ENCODE data around the gene FFAR3.

Gene FFAR3

GRCh38 chr19:35347171-35347929 is 10.9 kb upstream of the FFAR3 start, which contains the start of gene FFAR1:
FFAR1 (plus strand) TSS chr19:35347902; CDS start chr19:35351552, 3,650 bp downstream.
- Histone ChIP-seq H2AFZ (ENCODE audit: low read length) (no peak within 1 kb of the TSS), H3K9me3 (ENCODE audit: low read length) (no peaks in the 10 kb centered on the region), H3K9me2 (ENCODE audit: low read depth, low read length) (no peaks in the 10 kb centered on the region), H3K4me2 (ENCODE audit: low read length) (no peak within 1 kb of the TSS; the same call in 1 of the 2 replicates), H3K4me1 (ENCODE audit: insufficient read depth, low read length, severe bottlenecking) (peaks cover 48% of the 10 kb centered on the region), H4K20me1 (ENCODE audit: insufficient read depth, low read length) (no peaks in the 10 kb centered on the region), H3K27ac (ENCODE audit: low read depth, low read length, poor library complexity, severe bottlenecking) (peak within 1 kb of the TSS; percentile 68), H3K27me3 (ENCODE audit: insufficient read depth, low read length) (no peaks in the 10 kb centered on the region), H3K79me2 (ENCODE audit: insufficient read depth, low read length) (no peaks in the 10 kb centered on the region), H3K36me3 (ENCODE audit: insufficient read depth, low read length) (peaks cover 41% of the 10 kb centered on the region), H3K9ac (ENCODE audit: low read length) (no peak within 1 kb of the TSS), H3F3A (ENCODE audit: insufficient read depth, low read length) (no peaks in the 10 kb centered on the region), H3K4me3 (ENCODE audit: low read depth, low read length, poor library complexity, severe bottlenecking) (no peak within 1 kb of the TSS)
- TF ChIP-seq EZH2 (IDR thresholded peaks at IDR 0.05; ENCODE audit: borderline replicate concordance, low read length) = no peak
- TF ChIP-seq, protein P1, sequence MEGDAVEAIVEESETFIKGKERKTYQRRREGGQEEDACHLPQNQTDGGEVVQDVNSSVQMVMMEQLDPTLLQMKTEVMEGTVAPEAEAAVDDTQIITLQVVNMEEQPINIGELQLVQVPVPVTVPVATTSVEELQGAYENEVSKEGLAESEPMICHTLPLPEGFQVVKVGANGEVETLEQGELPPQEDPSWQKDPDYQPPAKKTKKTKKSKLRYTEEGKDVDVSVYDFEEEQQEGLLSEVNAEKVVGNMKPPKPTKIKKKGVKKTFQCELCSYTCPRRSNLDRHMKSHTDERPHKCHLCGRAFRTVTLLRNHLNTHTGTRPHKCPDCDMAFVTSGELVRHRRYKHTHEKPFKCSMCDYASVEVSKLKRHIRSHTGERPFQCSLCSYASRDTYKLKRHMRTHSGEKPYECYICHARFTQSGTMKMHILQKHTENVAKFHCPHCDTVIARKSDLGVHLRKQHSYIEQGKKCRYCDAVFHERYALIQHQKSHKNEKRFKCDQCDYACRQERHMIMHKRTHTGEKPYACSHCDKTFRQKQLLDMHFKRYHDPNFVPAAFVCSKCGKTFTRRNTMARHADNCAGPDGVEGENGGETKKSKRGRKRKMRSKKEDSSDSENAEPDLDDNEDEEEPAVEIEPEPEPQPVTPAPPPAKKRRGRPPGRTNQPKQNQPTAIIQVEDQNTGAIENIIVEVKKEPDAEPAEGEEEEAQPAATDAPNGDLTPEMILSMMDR (IDR thresholded peaks at IDR 0.05; ENCODE audit: low read length) = no peak

- no peaks in the 10 kb centered on the region for H3K9me3 ChIP-seq (ENCODE audit: low read length)
- no peaks in the 10 kb centered on the region for H3F3A ChIP-seq (ENCODE audit: insufficient read depth, low read length)
- no peaks in the 10 kb centered on the region for H3K79me2 ChIP-seq (ENCODE audit: insufficient read depth, low read length)
- no peak for TF ChIP-seq EZH2 (IDR thresholded peaks at IDR 0.05; ENCODE audit: borderline replicate concordance, low read length)
- TF ChIP-seq, protein P1 (IDR thresholded peaks at IDR 0.05; ENCODE audit: low read length) = no peak
- no peaks in the 10 kb centered on the region for H3K9me2 ChIP-seq (ENCODE audit: low read depth, low read length)
- H3K4me3 ChIP-seq (ENCODE audit: low read depth, low read length, poor library complexity, severe bottlenecking) = no peak overlapping the region
- peak overlapping the region; percentile 1 for H3K27ac ChIP-seq (ENCODE audit: low read depth, low read length, poor library complexity, severe bottlenecking)
- no peak overlapping the region for H3K4me2 ChIP-seq (ENCODE audit: low read length)
- H3K9ac ChIP-seq (ENCODE audit: low read length) = no peak overlapping the region
- H2AFZ ChIP-seq (ENCODE audit: low read length) = no peak overlapping the region
- H4K20me1 ChIP-seq (ENCODE audit: insufficient read depth, low read length) = no peaks in the 10 kb centered on the region
- no peaks in the 10 kb centered on the region for H3K27me3 ChIP-seq (ENCODE audit: insufficient read depth, low read length)
- peaks cover 48% of the 10 kb centered on the region for H3K4me1 ChIP-seq (ENCODE audit: insufficient read depth, low read length, severe bottlenecking)
- peaks cover 38% of the 10 kb centered on the region for H3K36me3 ChIP-seq (ENCODE audit: insufficient read depth, low read length)
Observed at GRCh38 chr19:35347930-35348298, 10.3 kb upstream of the FFAR3 start.

GRCh38 chr19:35348911-35349611 is 9.2 kb upstream of the FFAR3 start:
- H3K27me3 ChIP-seq (ENCODE audit: insufficient read depth, low read length) = no peaks in the 10 kb centered on the region
- no peak overlapping the region for H3K9ac ChIP-seq (ENCODE audit: low read length)
- H3K4me1 ChIP-seq (ENCODE audit: insufficient read depth, low read length, severe bottlenecking) = peaks cover 44% of the 10 kb centered on the region
- peaks cover 27% of the 10 kb centered on the region for H3K36me3 ChIP-seq (ENCODE audit: insufficient read depth, low read length)
- H3K4me3 ChIP-seq (ENCODE audit: low read depth, low read length, poor library complexity, severe bottlenecking) = no peak overlapping the region
- no peaks in the 10 kb centered on the region for H4K20me1 ChIP-seq (ENCODE audit: insufficient read depth, low read length)
- H3K4me2 ChIP-seq (ENCODE audit: low read length) = no peak overlapping the region
- no peak overlapping the region for H3K27ac ChIP-seq (ENCODE audit: low read depth, low read length, poor library complexity, severe bottlenecking)
- no peaks in the 10 kb centered on the region for H3K9me3 ChIP-seq (ENCODE audit: low read length)
- H3K79me2 ChIP-seq (ENCODE audit: insufficient read depth, low read length) = no peaks in the 10 kb centered on the region
- no peaks in the 10 kb centered on the region for H3K9me2 ChIP-seq (ENCODE audit: low read depth, low read length)
- no peaks in the 10 kb centered on the region for H3F3A ChIP-seq (ENCODE audit: insufficient read depth, low read length)
- no peak overlapping the region for H2AFZ ChIP-seq (ENCODE audit: low read length)
- TF ChIP-seq, protein P1 (IDR thresholded peaks at IDR 0.05; ENCODE audit: low read length) = no peak
- TF ChIP-seq EZH2 (IDR thresholded peaks at IDR 0.05; ENCODE audit: borderline replicate concordance, low read length) = no peak

Data from OCI-LY1 (cell line).